Measurements from ENCODE around the gene PRDM16.

PRDM16 gene

DNA sequence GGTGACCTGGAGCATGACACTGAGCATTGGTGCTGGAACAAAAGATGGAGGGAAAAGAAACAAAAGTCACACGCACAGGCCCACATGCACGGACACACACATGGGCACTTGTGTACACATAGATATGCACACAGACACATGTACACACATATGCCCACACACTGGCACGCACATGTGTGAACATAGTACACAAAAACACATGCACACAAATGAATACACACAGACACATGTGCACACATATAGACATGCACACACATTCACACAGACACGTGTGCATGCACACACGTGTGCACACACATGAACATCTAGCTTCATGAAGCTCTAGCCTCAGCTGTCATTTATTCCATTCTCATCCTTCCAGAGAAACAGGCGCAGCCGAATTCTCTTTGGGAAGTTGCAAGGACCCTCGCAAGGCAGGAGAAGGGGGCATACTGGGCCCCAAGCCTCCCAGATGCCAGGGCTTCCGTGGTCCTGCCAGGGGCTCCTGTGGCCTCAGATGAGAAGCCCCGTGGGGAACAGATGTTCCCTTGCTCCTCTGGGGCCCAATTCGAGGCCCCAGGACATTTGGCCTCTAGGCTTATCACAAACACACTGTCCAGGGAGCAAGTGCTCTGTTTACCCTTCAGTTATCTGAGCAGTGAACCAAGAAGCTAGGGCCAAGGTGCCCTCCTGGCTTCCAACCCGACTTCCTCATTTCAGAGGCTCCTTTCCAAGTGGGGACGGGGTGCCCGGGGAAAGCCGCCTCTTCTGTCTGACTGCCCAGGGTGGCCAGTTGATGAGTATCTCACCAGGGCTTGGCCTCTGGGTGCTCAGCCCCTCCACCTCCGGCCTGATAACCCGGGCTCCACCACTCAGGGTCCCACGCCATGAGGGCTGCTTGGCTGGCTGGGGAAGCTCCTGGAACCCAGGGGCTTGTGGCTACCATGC lies 269.1 kb downstream of the PRDM16 start:
- in situ Hi-C loops (cut with MboI; ENCODE audit: low sequenced_read_pairs, unreplicated experiment), result no loop called here

DNA sequence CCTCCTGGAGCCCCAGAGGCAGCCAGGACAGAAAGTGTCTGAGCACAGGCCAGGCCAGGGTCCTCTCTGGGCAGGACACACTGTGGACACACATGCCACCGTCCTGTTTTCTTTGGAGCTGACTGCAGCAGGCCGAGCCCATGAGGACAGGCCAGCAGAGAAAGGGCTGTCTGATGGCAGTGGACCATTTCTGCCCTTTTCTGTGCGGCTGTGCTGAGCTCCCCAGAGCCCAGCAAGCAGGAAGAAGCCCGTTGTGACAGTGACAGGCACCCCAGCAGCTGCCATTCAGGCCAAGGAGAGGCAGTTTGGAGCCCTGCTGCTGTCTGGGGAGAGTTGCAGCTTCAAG lies 269.7 kb downstream of the PRDM16 start:
- in situ Hi-C loops (cut with MboI; ENCODE audit: low sequenced_read_pairs, unreplicated experiment), result no loop called here
- TF ChIP-seq, protein P1, sequence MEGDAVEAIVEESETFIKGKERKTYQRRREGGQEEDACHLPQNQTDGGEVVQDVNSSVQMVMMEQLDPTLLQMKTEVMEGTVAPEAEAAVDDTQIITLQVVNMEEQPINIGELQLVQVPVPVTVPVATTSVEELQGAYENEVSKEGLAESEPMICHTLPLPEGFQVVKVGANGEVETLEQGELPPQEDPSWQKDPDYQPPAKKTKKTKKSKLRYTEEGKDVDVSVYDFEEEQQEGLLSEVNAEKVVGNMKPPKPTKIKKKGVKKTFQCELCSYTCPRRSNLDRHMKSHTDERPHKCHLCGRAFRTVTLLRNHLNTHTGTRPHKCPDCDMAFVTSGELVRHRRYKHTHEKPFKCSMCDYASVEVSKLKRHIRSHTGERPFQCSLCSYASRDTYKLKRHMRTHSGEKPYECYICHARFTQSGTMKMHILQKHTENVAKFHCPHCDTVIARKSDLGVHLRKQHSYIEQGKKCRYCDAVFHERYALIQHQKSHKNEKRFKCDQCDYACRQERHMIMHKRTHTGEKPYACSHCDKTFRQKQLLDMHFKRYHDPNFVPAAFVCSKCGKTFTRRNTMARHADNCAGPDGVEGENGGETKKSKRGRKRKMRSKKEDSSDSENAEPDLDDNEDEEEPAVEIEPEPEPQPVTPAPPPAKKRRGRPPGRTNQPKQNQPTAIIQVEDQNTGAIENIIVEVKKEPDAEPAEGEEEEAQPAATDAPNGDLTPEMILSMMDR (IDR thresholded peaks at IDR 0.05; ENCODE audit: borderline replicate concordance, control extremely low read depth, extremely low read depth, insufficient read depth, missing control alignments), result no peak
- DNase-seq (ENCODE audit: low spot score), result no peak

More for the DNA sequence above, 269.1 kb downstream of the PRDM16 start:
- TF ChIP-seq, protein P1 (IDR thresholded peaks at IDR 0.05; ENCODE audit: borderline replicate concordance, control extremely low read depth, extremely low read depth, insufficient read depth, missing control alignments), result no peak
- DNase-seq (ENCODE audit: low spot score), result no peak

DNA sequence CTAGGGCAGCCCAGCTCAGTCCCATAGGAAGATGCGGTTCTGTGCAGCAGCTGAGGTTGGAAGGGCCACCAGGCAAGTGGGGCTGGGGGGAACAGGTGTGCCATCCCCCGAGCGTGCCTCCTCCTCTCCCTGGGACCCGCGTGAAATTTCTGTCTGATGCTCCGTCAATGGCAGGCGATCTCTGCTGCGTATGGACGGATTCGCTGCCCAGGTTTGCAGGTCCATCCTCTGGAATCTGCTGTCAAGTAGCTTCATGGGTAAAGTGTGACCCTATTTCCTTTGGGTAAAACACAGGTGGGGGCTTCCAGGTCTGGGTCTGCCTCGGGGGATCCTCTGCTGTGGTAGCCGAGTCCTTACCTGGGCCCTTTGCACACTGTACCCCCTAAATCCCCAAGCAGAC lies 270.9 kb downstream of the PRDM16 start:
- in situ Hi-C loops (cut with MboI; ENCODE audit: low sequenced_read_pairs, unreplicated experiment), result no loop called here
- DNase-seq (ENCODE audit: low spot score), result no peak
- TF ChIP-seq, protein P1 (IDR thresholded peaks at IDR 0.05; ENCODE audit: borderline replicate concordance, control extremely low read depth, extremely low read depth, insufficient read depth, missing control alignments), result no peak

DNA sequence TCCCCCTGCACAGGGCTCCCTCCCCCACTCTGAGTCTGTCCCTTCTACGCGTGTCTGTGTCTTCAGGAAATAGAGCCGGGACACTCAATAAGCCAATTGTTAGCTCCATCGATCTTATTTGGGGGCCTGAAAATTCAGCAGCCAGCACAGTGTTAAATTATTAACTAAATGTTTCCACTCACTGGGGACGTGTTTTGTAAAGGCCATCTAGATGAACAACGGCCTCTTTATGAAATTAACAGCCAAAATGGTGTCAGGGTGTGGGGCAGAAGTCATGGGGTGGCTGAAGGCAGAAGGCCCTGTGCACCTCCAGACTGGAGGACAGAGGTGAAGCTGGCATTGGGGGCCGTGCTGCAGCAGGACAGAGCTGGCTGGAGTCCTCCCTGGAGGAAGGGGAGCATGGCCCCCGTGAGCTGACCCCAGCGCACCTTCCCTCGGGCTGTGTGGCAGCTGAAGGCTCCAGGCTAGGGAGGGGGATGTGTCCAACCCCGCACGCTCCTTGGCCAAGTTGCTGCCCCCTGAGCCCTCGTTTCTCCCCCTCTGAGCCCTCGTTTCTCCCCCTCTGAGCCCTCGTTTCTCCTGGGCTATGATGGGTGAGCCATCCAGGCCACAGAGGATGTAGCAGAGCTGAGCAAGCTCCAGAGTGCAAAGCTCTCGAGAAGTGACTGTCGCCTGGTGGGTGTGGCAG lies 271.7 kb downstream of the PRDM16 start:
- TF ChIP-seq, protein P1 (IDR thresholded peaks at IDR 0.05; ENCODE audit: borderline replicate concordance, control extremely low read depth, extremely low read depth, insufficient read depth, missing control alignments), result no peak
- DNase-seq (ENCODE audit: low spot score), result no peak
- in situ Hi-C loops (cut with MboI; ENCODE audit: low sequenced_read_pairs, unreplicated experiment), result no loop called here

DNA sequence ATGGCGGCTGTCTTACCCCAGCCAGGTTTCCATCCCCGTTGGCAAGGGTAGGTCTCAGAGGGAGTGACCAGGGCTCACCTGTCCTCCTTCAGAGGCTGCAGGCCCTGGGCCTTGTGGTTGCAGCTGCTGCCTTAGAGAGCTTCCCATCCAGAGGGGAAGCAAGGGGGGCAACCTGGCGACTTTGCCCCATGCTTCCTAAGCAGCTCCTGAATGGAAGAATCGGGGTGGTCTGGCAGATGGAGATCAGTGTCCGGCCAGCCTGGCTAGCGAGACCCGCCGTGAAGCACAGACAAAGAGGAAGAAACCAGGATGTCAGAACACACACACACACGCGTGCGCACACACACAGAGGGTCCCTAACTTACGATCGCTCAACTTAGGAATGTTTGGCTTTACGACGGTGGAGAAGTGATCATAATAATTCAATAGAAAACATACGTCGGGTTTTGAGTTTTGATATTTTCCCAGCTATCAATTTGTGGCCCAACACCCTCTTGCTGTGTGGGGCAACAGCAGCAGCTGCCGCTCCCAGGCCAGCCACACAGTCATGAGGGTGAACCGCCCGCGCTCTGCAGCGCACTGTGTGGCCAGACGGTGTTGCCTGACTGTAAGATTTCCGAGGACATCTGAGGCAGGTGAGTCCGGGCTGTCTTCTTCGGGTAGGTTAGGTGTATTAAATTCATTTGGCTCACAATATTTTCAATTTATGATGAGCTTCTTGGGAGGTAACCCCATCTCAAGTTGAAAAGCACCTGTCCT lies 272.4 kb downstream of the PRDM16 start:
- DNase-seq (ENCODE audit: low spot score), result no peak
- in situ Hi-C loops (cut with MboI; ENCODE audit: low sequenced_read_pairs, unreplicated experiment), result no loop called here
- TF ChIP-seq, protein P1 (IDR thresholded peaks at IDR 0.05; ENCODE audit: borderline replicate concordance, control extremely low read depth, extremely low read depth, insufficient read depth, missing control alignments), result no peak

DNA sequence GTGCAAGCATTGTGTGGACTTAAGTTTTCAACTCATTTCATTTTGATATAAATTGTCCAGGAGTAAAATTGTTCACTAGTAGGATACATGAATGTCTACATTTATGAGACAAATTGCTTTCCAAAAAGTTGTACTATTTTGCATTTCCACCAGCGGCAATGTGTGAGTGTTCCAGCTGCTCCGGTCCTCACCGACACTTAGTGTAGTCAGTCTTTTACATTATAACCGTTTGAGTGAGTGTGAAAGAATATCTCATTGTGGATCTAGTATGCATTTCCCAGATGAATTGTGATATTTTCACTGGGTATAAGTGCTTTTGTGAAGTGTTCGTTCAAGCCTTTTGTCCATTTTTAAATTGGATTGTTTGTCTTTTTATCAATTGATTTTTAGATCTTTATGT lies 274.0 kb downstream of the PRDM16 start:
- DNase-seq (ENCODE audit: low spot score), result no peak
- in situ Hi-C loops (cut with MboI; ENCODE audit: low sequenced_read_pairs, unreplicated experiment), result no loop called here
- TF ChIP-seq, protein P1 (IDR thresholded peaks at IDR 0.05; ENCODE audit: borderline replicate concordance, control extremely low read depth, extremely low read depth, insufficient read depth, missing control alignments), result no peak
